HG02642 (cell line): Measurements from ENCODE around the gene BRSK2.

Source experiments
- ATAC-seq: cut with Tn5 transposase; IDR thresholded peaks from one replicate; pipeline ENCODE4 v1.9.1; 2021; ENCODE audit warnings: mild to moderate bottlenecking; ENCODE audit not compliant: unreplicated experiment, poor library complexity

BRSK2 gene

DNA sequence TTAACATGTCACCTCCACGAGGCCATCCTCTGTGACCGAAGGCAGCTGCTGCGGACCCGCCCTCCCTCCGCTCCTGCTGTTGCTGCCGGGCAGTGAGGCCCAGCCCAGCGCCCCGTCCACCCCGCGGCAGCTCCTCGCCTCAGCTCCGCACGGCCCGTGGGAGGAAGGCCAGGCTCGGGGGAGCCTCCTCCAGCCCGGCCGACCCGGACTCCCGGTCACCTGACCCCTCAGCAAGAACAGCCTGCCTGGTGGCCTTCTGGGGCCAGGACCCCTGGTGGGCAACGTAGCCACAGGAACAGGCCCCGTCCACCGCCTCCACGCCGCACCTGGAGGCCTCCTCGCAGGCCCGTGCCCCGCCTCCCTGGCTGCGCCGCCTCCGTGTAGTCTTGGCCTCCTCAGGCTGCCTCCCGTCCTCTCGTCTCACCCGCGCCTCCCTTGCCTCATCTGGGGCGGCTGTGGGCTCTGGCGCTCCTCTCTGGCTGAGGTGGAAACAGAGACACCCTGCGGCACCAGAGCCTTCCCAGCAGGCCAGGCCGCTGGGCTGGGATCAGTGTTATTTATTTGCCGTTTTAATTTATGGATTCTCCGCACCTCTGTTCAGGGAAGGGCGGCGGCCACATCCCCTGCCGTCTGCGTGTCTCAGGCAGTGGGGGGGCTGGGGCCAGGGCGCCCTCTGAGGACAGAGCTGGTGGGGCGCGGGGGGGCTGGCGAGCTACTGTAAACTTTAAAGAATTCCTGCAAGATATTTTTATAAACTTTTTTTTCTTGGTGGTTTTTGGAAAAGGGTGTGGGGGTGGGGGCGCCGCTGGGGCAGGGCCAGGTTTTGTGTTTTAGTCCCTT lies 71.5 kb downstream of the BRSK2 start:
- no peak for ATAC-seq

DNA sequence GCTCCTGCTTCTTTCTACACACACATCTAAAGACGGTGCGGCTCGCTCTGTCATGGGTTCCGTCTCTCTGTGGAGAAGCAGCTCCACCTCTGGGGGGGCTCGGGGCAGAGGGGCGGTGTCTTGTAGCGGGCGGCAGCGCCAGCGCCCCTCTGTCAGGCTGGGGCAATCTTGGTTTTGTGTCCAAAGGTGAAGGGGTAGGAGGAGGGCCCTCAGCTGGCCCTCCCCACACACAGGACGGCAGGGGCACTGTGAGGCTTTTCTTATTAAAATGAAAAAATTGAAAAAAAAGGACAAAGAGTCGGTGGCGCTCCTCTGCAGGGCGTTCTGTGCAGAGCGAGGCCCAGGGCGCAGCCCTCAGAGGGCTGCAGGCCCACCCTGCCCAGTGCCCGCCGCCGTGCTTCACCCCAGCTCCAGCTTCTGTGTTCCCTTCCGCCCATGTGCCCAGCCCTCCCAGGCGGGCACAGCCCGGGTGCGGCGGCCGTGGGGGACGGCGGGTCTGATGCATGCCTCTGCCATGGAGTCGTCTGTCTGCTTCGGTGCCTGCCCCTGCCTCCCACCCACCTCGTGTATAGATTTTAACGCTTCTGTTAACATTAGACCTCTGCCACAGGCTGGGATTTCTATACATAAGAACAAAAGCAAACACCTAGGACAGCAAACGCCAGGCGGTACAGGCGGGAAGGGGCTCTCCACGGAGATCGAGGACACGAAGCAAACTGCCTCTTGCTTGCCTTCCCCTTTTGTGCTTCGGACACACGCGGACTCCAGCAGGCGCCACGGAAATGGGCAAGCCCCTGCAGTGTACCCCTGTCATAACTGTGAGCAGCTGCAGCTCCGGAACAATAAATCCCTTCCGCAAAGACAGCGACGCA lies 72.3 kb downstream of the BRSK2 start:
- no peak for ATAC-seq

DNA sequence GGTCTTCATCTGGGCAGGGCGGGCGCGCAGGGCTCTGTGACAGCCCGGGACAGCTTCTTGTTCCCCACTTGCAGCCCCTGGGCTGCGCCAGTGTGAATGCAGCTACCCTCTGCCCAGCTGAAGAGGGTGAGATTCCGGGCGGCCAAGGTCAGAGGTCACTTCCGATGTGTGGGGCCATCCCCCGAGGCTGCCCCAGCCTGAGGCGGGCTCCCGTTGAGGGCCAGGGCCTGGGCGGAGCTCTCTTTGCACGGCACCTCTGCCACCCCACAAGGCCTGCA lies 72.9 kb downstream of the BRSK2 start:
- ATAC-seq, result no peak

DNA sequence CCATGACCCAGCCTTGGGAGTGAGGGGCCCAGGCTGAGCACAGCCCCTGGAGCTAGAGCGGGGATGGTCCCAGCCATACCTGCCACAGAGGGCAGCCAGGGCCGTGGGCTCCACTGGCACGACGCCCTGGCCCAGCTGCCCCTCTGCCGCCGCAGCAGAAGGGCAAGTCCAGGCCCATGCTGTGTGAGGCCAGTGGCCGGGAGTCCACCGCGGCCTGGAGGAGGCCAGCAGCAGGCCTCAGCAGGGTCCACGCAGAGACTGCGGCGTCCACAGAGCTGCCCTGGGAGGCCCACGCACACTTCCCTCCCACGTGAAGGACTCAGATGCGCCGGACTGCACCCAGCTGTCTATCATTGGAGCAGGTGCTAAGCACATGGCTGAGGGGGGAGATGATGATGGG lies 73.3 kb downstream of the BRSK2 start:
- no peak for ATAC-seq

DNA sequence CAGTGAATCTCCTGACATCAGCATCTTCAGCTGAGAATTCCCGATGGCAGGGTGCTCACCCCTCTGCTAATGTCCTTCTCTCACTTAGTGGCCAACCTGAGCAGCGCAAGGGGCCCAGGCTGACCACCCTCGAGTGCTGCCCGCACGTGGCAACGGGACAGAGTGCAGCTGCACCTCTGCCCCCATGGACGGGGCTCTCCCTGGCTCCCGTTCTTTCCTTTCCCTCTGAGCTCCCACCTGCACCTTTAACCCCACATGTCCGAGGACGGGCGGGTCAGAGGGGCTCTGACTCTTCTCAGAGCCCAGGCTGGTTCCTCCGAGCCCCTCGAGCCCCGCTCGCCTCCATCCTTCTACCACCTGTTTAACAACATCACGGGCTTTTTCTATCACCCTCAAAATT lies 77.0 kb downstream of the BRSK2 start:
- ATAC-seq, result no peak

DNA sequence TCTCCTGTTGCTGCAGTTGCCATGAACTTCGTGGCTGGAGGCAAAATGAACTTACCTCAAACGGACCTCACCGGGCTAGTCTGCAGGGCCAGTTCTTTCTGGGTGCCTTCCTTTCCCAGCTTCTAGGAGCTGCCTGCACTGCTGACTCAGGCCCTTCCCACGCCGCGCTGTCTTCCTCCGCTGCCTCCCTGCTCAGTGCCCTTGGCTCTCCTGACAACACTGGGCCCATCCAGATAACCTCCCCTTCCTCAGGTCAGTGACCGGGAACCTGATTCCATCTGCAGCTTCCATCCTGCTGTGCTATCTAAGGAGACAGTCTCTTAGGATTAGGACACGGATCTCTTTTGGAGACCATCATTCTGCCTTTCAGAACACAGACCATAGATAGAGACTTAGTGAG lies 77.5 kb downstream of the BRSK2 start:
- no peak for ATAC-seq

DNA sequence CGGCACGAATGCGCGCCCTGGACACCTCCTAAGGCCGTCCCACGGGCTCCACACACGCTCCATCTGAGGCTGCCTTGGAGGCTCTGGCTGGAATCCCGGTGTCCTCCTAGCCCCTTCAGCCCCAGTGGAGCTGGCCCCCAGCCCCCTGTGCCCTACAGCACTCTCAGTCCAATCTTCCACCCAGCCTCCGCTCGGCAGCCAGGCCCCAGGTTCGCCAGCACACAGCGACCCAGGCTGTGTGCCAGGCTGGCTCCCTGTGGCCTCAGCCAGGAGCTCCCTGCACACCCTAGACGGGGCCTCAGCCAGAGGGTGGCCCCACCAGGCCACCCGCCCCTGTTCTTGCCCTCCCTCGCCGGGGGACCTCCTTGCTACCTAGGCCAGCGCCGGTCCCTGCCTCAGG lies 78.3 kb downstream of the BRSK2 start:
- ATAC-seq, result no peak

DNA sequence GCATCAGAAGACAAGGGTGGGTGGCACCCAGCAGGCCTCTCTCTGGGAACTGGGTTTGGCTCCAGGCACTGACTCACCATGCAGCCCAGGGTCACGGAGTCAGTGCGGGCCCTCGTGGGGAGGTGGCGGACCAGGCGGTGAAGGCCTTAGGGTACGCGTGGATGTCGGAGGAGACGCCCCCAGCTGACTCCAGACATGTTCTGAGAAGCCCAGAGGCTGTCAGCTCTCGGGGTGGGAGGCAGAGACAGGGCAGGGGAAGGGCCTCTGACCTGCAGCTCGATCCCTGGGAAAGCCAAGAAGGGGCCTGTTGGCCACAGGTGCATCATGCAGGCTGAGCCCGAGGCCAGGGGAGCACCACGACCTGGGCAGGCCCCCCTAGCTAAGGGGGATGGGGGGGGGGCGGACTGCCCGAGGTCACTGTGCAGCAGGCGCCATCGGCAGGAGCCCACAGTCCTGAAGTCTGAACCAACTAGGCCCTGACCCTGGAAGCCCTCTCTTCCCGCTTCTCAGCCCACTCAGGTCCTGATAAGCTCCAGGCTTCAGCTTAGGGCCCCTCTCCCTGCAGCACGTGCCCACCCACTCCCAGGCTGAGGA lies 78.8 kb downstream of the BRSK2 start:
- no peak for ATAC-seq

DNA sequence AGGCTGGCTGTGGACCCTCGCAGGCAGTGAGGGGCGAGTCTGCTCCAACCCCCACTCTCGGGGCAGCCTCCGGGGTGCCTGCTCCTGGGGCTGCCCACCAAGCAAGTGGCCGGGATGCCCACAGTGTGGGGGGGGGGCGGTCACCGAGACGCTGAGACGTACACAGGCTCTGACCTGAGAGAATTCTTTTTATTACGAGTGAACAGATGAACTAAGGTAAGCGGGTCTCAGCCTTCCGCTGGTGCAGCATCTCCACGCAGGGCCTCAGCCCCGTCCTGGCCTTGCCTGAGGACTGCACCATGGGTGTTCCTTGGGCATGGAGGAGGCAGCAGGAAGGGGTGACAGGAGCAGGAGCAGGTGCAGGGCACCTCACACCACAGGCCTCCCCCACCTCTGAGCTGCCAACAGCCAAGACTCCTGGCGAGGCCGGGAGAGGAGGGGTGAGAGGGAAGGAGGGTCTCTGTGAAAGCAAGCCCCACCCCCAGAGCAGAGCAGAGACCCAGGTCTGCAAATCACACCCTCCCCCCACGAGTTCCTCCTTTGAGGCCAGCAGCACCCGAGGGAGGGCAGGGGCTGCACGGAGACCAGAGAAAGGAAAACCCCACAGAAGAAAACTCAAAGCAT lies 79.7 kb downstream of the BRSK2 start:
- ATAC-seq, result no peak

DNA sequence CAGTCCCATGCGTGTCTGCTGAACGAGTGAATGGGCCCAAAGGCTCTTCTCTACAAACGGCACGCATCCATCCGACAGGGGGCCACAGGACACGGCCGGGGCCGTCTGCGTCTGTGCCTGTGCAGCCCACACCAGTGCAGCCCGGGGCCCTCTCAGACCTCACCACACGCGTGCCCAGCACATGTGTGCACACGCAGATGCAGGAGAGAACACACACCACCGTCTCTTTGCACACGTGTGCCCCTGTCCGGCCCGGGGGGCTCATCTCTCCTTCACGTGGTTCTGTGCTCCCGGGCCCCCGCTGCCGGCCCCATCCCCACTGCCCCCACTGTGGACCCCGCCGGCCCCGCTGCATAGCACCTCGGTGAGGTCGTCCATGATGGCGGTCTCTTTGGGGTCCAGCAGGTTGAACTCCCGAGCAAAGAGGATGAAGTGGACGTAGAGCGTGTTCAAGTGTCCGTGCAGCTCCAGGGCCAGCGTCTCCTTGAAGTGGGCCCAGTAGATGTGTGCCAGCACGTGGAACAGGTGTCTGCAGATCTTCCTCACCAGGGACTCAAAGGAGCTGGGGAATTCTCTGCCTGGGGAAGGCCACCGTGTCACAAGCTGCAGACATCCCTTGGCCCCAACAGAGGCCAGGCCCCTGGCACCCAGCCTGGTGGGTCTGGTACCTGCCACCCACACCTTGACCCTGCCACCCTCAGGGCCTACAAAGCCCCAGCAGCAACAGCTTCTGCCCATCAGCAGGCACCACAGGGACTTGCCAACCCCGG lies 80.4 kb downstream of the BRSK2 start:
- ATAC-seq, result no peak

DNA sequence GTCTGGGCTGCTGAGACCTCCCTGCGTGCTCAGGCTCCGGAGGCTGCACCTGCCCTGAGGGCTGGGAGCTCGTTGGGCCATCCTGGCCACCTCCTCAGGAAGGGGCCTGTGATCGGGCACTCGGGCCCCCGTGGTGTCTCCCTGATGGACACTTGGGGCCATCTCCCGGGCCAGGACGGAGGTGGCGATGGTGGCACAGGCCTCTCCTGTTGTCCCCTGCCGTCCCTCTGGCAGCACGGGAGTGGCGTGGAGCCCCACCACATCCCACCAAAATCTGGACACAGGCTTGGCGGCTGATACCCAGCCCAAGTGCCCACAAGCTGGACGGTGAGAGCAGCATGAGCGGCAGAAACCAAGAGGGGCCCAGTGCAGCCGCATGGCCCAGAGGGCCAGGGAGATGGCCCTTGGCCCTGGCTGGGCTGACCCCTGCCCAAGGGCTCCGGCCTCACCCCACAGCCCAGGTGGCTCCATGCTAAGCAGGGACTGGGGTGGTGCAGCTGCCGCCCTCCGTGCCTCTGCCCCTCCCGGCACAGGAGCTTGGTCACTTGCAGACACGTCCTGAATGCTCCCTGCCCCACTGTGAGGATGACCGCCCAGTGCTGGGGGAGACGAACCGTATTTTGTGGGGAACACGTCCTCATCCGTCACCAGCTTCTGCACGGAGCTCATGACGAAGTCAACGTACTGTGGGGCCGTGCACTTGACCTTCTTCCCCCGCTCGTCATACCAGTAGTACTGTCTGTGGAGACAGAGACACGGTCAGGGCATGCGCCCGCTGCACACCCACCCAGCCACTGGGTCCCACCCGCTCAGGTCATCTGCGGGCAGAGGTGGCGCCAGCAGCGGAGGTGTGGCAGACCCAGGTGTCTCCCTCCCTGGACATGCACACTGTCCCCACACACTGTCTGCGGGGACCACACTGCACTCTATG lies 81.2 kb downstream of the BRSK2 start:
- no peak for ATAC-seq

DNA sequence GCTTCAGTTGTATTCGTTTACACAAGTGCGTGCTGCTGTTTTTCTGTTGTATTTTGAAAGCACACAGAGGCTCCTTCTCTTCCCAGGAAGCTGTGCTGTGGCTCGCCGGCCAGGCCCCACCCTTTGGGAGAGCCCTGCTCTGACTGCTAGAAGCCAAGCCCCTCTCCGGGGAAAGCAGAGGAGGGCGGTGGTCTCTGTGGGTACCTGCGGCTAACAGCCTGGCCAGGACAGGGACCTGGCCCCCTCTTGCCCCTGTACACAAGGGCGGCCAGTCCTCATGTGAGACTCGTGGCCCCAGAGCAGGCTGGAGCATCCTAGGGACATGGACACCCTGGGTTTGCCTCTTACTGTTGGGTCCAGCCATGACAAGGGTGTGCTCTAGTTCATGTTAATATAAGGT lies 82.0 kb downstream of the BRSK2 start:
- ATAC-seq, result no peak

DNA sequence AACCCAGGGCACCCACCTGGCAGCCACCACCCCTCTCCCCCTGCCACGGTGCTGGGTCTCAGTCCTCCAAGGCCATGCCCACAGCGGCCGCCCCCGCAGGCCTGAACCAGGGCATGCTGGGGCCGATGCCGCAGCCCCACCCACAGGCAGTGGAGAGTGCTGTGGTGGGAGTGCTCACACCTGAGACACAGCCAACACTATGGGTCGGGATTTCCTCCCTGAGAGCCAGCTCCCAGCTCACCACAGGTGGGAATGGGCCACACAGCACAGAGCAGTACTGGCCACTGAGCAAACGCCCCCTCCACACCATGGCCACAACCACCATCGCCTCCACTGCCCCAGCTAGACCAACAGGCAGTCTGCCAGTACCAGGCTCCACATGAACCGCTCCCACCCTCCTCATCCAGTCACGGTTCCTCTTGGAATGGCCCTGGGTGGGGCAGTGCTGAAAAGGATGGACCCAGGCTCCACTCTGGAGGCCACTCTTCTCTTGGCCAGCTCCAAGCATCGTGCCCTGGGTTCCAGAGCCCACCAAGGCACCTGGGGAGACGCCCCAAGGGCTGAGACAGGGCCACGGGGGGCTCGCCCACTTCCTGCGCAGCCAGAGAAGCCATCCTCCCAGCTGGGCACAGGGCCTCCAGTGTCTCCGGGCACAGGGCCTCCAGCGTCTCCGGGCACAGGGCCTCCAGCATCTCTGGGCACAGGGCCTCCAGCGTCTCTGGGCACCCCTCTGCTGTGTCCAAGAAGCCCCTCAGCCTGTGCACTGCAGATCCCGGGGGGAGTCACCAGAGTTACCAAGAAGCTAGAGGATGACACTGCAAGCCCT lies 82.7 kb downstream of the BRSK2 start:
- no peak for ATAC-seq

DNA sequence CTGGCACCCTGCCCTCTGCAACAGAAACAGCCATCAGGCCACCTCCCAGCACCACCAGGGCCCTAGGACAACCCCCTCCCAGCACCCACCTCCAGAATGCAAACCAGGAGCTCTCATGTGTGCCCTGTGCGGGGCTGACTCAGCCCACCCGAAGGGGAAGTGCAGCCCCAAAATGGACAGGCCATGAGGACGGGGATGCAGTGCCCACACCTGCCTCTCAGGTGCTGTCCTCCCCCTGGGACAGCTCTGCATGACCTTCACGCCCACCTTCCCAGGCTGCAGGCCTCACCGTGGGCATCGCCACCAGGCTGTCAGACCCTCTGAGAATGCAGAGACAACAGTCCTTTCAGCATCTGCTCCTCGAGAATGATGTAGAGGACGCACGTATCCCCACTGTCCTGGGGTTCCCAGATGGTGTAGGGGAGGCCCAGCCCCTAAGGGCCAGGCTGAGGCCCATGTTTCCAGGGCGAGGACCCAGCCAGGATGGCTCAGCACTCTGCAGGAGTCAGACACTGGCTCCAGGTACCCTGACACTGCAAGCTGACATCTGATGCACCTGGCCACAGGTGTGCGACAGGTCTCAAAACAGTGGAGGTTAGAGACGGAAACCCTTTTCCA lies 83.4 kb downstream of the BRSK2 start:
- no peak for ATAC-seq

DNA sequence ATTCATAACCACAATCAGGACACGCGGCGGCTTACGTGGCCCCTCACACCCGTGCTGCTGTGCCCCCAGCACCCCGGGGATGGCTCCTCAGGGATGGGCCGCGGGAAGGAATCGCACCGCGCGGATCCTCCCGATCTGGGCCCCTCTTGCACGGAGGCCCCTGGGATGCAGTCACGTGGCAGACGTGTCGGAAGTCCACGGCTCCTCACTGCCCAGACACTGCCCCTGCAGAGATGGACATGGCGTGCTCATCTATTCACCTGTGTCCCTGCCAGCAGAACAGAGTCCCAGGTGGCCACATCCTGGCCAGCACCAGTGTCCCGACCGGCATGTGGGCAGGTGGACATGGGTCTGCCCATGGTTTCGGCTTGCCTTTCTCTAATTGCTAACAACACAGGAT lies 84.1 kb downstream of the BRSK2 start:
- ATAC-seq, result no peak

DNA sequence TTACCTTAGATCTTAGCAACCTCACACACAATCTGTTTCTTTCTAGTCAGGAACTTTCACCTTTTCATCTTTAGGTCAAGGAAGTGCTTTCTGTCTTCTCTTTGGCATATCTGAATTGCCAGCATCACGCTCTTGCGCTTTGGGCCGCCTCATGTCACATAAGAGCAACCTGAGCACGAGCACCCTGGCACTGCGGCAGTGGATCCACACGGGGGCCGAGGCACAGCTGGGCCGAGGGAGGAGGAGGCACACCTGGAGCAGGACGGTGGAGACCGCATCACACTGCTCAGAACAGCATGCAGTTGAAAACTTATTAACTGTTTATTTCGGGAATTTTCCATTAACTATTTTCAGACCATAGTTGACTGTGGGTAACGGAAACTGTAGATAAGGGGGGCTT lies 86.1 kb downstream of the BRSK2 start:
- ATAC-seq, result no peak

DNA sequence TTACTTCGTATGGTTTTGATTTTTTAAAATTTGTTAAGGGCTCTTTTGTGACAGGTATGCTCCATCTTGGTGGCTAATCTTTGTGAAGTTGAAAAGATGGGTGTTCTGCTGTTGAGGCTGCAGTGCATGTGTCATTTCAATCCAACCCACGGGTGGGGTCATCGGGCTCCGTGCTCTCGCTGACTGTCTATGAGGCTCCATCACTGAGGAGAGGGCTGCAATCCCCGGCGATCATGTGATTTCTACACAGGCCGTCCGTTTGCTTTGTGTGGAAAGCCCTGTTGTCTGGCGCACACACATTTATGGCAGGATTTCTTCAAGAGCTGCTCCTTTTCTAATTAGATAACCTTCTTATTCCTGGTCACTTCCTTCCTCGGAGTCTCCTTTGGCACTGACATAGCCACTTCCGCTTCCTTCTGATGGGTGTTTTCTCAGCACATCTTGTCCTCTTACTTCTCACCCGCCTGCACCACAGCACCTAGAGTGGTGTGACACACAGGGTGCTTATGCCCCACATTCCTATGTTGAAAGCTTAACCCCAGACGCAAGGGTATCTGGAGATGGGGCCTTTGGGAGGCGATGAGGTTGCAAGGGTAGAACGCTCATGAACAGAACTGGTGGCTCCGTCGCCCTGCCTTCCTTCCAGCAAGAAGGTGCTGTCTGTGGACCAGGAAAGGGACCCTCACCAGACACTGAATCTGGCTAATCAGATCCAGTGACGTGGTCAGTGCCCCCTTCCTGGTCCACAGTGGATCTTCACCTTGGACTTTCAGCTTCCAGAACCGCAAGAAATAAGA lies 87.4 kb downstream of the BRSK2 start:
- ATAC-seq, result no peak
